ENCODE data around the gene FTO.

DNA sequence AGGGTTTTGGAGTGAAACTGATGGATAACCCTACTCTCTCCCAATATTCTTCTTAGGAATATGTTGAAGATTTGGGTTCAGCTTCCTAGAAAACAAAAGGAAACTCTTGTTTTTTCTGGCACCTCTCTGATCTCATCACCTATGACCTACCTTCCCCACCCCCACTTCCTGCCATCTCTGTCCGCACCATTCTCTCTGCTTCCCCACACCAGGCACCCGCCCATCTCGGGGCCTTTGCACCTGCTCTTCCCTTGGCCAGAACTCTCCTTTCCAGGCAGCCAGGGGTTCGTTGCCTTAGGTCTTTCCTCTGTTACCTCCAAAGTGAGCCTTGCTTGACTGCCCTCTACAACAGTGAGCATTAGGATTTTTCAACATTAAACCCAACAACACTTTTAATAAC is 423.0 kb downstream of the FTO start:
- TF ChIP-seq POLR2AphosphoS5 (IDR thresholded peaks at IDR 0.05; ENCODE audit: borderline replicate concordance, low read depth, low read length) (no peak), EZH2 (IDR thresholded peaks at IDR 0.05) (no peak), FOXP2 (optimal IDR thresholded peaks at IDR 0.05; ENCODE audit: control extremely low read depth, extremely low read length, insufficient read depth) (no peak)

Data from SK-N-MC (cell line).